GM23338 (cell line): ENCODE results near the gene TMEM167B.

Source experiments
- CREB1 ChIP-seq: fragments of 250-450 bp; sonication (Bioruptor Pico); IDR thresholded peaks from 2 replicates; pipeline ENCODE4 v1.5.0; 2020; ENCODE audit warnings: low read depth, mild to moderate bottlenecking, moderate library complexity
- CTCF ChIP-seq, 2 experiments: fragments of 200-600 bp in 1 of 2; sonication (generic) in 1 of 2; conservative IDR thresholded peaks; 2 replicates each; pipeline versions ENCODE4 v1.5.1 to v1.6.1; 2016 to 2017; ENCODE audit warnings: antibody characterized with exemption in 2 of 2, low read depth in 2 of 2, mild to moderate bottlenecking in 2 of 2, moderate library complexity in 1 of 2
- EZH2 ChIP-seq: fragments of 200-600 bp; sonication (generic); IDR thresholded peaks from one replicate; pipeline ENCODE4 v1.8.0; 2017; ENCODE audit warnings: antibody characterized with exemption, mild to moderate bottlenecking, low read depth; ENCODE audit not compliant: unreplicated experiment
- EZH2phosphoT487 ChIP-seq: fragments of 200-600 bp; sonication (generic); IDR thresholded peaks from one replicate; pipeline ENCODE4 v1.8.1; 2018; ENCODE audit warnings: antibody characterized with exemption; ENCODE audit not compliant: unreplicated experiment
- JUNB ChIP-seq: IDR thresholded peaks from one replicate; pipeline ENCODE4 v1.6.1; 2016; ENCODE audit warnings: antibody characterized with exemption; ENCODE audit not compliant: unreplicated experiment
- NANOG ChIP-seq: IDR thresholded peaks from 2 replicates; pipeline ENCODE4 v1.6.1; 2016; ENCODE audit warnings: antibody characterized with exemption, borderline replicate concordance
- POLR2AphosphoS5 ChIP-seq: IDR thresholded peaks from 2 replicates; pipeline ENCODE4 v1.6.1; 2016; ENCODE audit warnings: antibody characterized with exemption, low read depth
- REST ChIP-seq: IDR thresholded peaks from one replicate; pipeline ENCODE4 v1.6.1; 2018; ENCODE audit warnings: antibody characterized with exemption; ENCODE audit not compliant: unreplicated experiment
- STAT1 ChIP-seq: IDR thresholded peaks from one replicate; pipeline ENCODE4 v1.6.1; 2016; ENCODE audit warnings: antibody characterized with exemption; ENCODE audit not compliant: unreplicated experiment
- ZNF331 ChIP-seq: fragments of 250-450 bp; sonication (Bioruptor Pico); IDR thresholded peaks from 2 replicates; pipeline ENCODE4 v1.5.0; 2020; ENCODE audit warnings: low read depth, mild to moderate bottlenecking, moderate library complexity
- TF ChIP-seq, protein P1 (sequence below): IDR thresholded peaks from 2 replicates; pipeline ENCODE4 v1.6.1; 2016; ENCODE audit warnings: antibody characterized with exemption
- TF ChIP-seq, protein P2 (sequence below): fragments of 250-450 bp; sonication (Bioruptor Pico); IDR thresholded peaks from 2 replicates; pipeline ENCODE4 v1.5.0; 2020; ENCODE audit warnings: mild to moderate bottlenecking, moderate library complexity

DNA sequence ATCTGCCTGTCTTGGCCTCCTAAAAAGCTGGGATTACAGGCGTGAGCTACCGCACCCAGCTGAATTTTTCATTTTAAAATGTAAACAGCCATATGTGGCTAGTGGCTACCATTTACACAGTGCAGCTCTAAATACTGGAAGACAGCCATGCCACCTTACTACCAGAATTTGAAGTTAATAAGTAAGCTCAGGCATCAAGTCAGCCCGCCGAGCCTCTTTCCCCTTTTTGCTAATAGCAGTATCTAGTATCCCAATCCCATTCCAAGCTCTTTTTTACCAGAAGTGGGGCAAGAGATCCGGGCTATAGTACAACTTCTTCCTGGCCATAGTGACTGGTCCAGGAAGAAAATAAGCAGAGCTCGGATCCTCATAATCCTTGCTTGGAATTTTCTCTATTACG, 29.9 kb upstream of the TMEM167B start:
- TF ChIP-seq CTCF (conservative IDR thresholded peaks at IDR 0.05; ENCODE audit: low read depth in 2 of 2) (no peak), EZH2 (no peak), EZH2phosphoT487 (no peak), POLR2AphosphoS5 (no peak), REST (no peak), CREB1 (CRISPR knock-in tag) (no peak), NANOG (no peak), ZNF331 (CRISPR knock-in tag) (no peak), JUNB (no peak), STAT1 (no peak)
- TF ChIP-seq, protein P1, sequence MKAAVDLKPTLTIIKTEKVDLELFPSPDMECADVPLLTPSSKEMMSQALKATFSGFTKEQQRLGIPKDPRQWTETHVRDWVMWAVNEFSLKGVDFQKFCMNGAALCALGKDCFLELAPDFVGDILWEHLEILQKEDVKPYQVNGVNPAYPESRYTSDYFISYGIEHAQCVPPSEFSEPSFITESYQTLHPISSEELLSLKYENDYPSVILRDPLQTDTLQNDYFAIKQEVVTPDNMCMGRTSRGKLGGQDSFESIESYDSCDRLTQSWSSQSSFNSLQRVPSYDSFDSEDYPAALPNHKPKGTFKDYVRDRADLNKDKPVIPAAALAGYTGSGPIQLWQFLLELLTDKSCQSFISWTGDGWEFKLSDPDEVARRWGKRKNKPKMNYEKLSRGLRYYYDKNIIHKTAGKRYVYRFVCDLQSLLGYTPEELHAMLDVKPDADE: no peak
- TF ChIP-seq, protein P2, sequence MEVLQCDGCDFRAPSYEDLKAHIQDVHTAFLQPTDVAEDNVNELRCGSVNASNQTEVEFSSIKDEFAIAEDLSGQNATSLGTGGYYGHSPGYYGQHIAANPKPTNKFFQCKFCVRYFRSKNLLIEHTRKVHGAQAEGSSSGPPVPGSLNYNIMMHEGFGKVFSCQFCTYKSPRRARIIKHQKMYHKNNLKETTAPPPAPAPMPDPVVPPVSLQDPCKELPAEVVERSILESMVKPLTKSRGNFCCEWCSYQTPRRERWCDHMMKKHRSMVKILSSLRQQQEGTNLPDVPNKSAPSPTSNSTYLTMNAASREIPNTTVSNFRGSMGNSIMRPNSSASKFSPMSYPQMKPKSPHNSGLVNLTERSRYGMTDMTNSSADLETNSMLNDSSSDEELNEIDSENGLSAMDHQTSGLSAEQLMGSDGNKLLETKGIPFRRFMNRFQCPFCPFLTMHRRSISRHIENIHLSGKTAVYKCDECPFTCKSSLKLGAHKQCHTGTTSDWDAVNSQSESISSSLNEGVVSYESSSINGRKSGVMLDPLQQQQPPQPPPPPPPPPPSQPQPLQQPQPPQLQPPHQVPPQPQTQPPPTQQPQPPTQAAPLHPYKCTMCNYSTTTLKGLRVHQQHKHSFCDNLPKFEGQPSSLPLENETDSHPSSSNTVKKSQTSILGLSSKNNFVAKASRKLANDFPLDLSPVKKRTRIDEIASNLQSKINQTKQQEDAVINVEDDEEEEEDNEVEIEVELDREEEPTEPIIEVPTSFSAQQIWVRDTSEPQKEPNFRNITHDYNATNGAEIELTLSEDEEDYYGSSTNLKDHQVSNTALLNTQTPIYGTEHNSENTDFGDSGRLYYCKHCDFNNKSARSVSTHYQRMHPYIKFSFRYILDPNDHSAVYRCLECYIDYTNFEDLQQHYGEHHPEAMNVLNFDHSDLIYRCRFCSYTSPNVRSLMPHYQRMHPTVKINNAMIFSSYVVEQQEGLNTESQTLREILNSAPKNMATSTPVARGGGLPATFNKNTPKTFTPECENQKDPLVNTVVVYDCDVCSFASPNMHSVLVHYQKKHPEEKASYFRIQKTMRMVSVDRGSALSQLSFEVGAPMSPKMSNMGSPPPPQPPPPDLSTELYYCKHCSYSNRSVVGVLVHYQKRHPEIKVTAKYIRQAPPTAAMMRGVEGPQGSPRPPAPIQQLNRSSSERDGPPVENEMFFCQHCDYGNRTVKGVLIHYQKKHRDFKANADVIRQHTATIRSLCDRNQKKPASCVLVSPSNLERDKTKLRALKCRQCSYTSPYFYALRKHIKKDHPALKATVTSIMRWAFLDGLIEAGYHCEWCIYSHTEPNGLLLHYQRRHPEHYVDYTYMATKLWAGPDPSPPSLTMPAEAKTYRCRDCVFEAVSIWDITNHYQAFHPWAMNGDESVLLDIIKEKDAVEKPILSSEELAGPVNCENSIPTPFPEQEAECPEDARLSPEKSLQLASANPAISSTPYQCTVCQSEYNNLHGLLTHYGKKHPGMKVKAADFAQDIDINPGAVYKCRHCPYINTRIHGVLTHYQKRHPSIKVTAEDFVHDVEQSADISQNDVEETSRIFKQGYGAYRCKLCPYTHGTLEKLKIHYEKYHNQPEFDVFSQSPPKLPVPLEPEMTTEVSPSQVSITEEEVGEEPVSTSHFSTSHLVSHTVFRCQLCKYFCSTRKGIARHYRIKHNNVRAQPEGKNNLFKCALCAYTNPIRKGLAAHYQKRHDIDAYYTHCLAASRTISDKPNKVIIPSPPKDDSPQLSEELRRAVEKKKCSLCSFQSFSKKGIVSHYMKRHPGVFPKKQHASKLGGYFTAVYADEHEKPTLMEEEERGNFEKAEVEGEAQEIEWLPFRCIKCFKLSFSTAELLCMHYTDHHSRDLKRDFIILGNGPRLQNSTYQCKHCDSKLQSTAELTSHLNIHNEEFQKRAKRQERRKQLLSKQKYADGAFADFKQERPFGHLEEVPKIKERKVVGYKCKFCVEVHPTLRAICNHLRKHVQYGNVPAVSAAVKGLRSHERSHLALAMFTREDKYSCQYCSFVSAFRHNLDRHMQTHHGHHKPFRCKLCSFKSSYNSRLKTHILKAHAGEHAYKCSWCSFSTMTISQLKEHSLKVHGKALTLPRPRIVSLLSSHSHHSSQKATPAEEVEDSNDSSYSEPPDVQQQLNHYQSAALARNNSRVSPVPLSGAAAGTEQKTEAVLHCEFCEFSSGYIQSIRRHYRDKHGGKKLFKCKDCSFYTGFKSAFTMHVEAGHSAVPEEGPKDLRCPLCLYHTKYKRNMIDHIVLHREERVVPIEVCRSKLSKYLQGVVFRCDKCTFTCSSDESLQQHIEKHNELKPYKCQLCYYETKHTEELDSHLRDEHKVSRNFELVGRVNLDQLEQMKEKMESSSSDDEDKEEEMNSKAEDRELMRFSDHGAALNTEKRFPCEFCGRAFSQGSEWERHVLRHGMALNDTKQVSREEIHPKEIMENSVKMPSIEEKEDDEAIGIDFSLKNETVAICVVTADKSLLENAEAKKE (CRISPR knock-in tag): no peak
